Measurements from ENCODE around the gene ATXN7L1.
"Not testable (repeated sequence)": the region's sequence is repeated elsewhere in the genome, so short reads cannot be mapped to it uniquely, and the experiment has no call there.

DNA sequence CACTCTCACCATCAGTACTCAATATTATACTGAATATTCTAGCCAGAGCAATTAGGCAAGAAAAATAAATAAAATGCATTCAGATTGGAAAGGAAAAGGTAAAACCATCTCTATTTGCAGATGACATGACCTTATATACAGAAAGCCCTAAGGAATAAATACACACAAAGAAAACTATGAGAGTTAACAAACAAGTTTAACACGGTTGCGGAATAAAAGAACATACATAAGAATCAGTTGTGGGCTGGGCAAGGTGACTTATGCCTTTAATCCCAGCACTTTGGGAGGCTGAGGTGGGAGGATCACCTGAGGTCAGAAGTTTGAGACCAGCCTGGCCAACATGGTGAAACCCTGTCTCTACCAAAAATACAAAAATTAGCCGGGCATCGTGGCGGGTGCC lies 31.7 kb downstream of the ATXN7L1 start:
- TF ChIP-seq, protein P1, sequence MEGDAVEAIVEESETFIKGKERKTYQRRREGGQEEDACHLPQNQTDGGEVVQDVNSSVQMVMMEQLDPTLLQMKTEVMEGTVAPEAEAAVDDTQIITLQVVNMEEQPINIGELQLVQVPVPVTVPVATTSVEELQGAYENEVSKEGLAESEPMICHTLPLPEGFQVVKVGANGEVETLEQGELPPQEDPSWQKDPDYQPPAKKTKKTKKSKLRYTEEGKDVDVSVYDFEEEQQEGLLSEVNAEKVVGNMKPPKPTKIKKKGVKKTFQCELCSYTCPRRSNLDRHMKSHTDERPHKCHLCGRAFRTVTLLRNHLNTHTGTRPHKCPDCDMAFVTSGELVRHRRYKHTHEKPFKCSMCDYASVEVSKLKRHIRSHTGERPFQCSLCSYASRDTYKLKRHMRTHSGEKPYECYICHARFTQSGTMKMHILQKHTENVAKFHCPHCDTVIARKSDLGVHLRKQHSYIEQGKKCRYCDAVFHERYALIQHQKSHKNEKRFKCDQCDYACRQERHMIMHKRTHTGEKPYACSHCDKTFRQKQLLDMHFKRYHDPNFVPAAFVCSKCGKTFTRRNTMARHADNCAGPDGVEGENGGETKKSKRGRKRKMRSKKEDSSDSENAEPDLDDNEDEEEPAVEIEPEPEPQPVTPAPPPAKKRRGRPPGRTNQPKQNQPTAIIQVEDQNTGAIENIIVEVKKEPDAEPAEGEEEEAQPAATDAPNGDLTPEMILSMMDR (tag by site-specific recombination; IDR thresholded peaks at IDR 0.05): not testable (repeated sequence)
- TF ChIP-seq ZBTB1 (tag by site-specific recombination; IDR thresholded peaks at IDR 0.05); YY1 (tag by site-specific recombination; IDR thresholded peaks at IDR 0.05); SP2 (tag by site-specific recombination; IDR thresholded peaks at IDR 0.05); ZNF510 (tag by site-specific recombination; IDR thresholded peaks at IDR 0.05; ENCODE audit: insufficient replicate concordance); ZNF623 (tag by site-specific recombination; IDR thresholded peaks at IDR 0.05); ZNF114 (tag by site-specific recombination; IDR thresholded peaks at IDR 0.05); ZNF121 (tag by site-specific recombination; IDR thresholded peaks at IDR 0.05): not testable (repeated sequence)
- TF ChIP-seq, protein P2, sequence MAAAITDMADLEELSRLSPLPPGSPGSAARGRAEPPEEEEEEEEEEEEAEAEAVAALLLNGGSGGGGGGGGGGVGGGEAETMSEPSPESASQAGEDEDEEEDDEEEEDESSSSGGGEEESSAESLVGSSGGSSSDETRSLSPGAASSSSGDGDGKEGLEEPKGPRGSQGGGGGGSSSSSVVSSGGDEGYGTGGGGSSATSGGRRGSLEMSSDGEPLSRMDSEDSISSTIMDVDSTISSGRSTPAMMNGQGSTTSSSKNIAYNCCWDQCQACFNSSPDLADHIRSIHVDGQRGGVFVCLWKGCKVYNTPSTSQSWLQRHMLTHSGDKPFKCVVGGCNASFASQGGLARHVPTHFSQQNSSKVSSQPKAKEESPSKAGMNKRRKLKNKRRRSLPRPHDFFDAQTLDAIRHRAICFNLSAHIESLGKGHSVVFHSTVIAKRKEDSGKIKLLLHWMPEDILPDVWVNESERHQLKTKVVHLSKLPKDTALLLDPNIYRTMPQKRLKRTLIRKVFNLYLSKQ (tag by site-specific recombination; IDR thresholded peaks at IDR 0.05; ENCODE audit: borderline replicate concordance): not testable (repeated sequence)

All from HEK293 (cell line).